HG02870 (cell line): ENCODE measurements around the gene SPEM1.

ENCODE experiments used
- ATAC-seq: cut with Tn5 transposase; IDR thresholded peaks from one replicate; pipeline ENCODE4 v1.9.1; 2021; ENCODE audit warnings: mild to moderate bottlenecking, moderate library complexity; ENCODE audit not compliant: unreplicated experiment

Gene SPEM1

DNA sequence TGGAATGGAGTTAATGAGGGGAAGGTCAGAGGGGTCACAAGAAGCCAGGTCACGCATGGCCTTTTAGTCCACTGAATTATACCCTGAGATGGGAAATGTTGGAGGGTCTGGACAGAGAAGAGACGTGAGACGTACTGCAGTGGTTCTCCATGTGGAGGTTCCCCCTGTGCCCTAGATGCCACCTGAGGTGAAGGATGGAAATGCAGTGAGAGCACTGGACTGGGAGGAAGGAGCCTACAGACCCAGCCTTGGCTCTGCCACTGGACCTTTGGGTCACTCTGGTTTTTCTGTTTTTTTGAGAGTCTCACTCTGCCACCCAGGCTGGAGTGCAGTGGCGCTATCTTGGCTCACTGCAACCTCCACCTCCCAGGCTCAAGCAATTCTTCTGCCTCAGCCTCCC lies 24.0 kb upstream of the SPEM1 start:
- ATAC-seq, result no peak

DNA sequence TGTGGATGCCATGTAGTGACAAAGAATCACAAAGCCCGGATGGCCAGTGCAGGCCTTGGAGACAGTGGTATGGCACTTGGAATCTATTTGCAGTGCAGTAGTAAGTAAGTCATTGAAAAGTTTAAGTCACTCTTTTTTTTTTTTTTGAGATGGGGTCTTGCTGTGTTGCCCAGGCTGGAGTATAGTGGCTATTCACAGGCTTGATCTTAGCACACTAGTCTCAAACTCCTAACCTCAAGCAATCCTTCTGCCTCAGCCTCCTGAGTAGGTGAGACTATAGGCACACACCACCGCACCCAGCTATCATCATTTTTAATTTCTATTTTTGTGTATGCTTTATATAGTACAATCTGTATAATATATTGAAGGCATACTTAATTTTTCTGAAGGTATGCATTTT lies 21.5 kb upstream of the SPEM1 start:
- no peak for ATAC-seq

DNA sequence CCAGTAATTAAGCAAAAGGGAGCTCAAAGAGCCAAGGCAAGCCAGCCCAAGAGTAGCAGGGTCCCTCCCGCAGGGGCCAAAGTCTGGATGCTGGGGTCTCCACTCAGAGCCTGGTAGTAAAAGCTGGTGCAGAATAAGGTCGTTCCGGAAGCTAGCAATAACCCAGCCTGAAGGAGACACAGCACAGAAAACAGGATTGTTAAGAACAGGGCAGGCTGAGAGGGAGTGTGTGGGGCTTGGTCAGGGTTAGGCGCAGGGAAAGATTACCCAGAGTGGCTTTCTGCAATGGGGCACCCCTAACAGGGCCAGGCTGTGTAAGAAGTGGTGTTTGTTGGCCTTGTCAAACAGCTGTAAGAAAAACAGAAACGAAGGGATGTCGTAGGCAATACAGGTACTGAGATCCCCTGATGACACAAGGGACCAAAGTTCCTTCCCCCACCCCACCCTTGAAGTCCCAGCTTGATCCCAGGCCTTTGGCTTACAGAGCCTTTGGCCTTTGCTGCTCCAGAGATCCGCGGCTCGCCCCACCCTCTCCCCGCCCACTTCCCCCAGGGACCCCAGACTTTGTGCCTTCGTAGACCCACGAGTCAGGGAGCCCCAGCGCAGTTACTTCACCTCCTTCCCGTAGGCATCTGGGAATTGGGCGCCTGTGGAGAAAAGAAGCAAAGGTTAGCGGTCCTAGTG lies 16.9 kb upstream of the SPEM1 start:
- ATAC-seq, result no peak

DNA sequence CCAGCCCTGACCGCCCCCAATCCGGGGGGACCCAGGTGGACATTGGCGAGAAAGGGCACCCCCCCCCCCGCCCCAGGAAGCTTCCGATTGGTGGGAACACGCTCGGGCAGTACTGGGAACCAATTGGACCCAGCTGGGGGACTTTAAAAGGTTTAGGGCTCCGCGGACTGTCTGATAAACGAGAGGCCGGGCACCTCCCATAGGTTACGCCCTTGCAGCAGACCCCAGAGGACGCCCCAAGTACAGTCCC lies 16.5 kb upstream of the SPEM1 start:
- ATAC-seq, result no peak

DNA sequence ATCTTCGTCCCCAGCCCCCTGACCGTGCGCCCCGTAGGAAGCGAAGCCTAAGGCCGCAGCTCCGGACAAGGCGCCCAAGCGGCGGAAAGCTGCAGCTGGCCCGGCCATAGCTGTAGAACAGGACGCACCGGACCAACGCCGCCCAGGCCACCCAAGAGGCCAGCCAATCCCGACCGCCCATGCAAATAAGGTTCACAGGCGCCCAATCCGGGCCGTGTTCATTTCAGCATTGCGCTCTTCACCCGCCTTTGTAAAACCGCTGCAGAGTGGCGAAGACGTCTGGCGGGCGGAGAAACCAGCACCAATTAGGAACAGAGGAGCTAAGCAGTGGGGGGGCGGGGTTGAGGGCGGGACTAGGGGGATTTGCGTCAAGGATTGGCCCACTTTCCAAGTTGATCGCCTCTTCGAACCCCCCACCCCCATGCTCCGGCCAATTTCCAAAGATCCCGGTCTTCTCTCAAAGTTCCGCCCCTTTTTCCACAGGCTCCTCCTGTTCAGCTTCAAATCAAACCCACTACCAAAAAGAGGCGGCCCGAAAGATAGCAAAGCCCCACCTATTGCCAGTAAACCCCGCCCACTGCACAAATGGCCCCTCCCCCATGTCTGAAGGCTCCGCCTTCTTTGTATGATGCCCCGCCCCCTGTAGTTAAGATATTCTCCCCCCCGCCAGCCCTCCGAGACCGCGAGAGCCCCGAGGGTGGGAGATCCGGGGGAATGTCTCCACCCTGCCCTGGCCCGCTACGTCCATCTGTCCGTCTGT lies 16.0 kb upstream of the SPEM1 start, which contains the start of gene TMEM256:
Gene TMEM256 (minus strand): TSS at position 121 of the 760 bp plus-strand sequence. CDS start 13 bp downstream, at position 108.
- peak; percentile 93 for ATAC-seq

- no peak for ATAC-seq
Measured at GRCh38 chr17:7404737-7405349, 15.3 kb upstream of the SPEM1 start.

GRCh38 chr17:7405350-7406234 lies 14.5 kb upstream of the SPEM1 start:
- no peak for ATAC-seq

- ATAC-seq, result no peak
Measured at GRCh38 chr17:7406235-7406825, 13.8 kb upstream of the SPEM1 start.

- no peak for ATAC-seq
Measured at GRCh38 chr17:7407082-7407481, 13.0 kb upstream of the SPEM1 start.

- no peak for ATAC-seq
Measured at GRCh38 chr17:7407485-7408251, 12.5 kb upstream of the SPEM1 start, which contains the start of gene NLGN2. NLGN2 (plus strand) TSS chr17:7407845; CDS start chr17:7408256, 411 bp downstream.

GRCh38 chr17:7408252-7408727 lies 11.8 kb upstream of the SPEM1 start:
- ATAC-seq, result no peak

GRCh38 chr17:7408863-7409262 lies 11.3 kb upstream of the SPEM1 start:
- ATAC-seq, result no peak

DNA sequence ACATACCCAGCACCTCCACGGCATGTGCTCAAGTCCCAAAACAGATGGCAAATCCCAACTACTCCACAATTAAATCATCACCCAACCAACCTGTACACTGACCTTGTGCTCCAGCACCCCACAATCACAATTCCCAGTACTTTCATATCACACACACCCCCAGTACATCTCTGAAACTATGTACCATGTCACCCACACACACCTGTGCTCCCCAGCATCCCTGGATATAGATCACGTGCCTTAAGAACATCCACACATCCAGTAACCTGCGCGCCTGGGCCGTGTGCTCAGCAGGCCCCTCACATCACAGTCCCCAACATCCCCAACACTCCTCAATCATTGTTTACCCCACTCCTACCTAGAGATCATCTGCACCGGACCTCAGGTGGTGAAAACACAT lies 10.4 kb upstream of the SPEM1 start:
- ATAC-seq, result no peak

GRCh38 chr17:7410634-7411426 lies 9.3 kb upstream of the SPEM1 start:
- ATAC-seq, result no peak

DNA sequence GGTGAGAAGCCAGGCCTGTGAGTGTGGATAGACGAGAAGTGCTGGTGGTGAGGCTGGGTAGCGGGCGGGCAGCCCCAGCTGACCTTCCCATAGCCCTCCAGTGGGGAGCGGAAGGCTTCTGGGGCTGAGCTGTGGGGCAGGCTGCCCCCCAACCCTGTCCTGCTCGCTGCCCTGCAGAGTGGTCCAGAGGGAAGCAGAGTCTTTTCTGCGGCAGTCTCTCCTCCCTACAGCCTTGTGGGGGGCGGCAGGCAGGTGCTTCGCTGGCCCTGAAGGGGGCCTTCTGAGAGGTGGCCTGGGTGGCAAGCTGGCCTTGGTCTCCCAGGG lies 8.7 kb upstream of the SPEM1 start:
- ATAC-seq, result no peak

DNA sequence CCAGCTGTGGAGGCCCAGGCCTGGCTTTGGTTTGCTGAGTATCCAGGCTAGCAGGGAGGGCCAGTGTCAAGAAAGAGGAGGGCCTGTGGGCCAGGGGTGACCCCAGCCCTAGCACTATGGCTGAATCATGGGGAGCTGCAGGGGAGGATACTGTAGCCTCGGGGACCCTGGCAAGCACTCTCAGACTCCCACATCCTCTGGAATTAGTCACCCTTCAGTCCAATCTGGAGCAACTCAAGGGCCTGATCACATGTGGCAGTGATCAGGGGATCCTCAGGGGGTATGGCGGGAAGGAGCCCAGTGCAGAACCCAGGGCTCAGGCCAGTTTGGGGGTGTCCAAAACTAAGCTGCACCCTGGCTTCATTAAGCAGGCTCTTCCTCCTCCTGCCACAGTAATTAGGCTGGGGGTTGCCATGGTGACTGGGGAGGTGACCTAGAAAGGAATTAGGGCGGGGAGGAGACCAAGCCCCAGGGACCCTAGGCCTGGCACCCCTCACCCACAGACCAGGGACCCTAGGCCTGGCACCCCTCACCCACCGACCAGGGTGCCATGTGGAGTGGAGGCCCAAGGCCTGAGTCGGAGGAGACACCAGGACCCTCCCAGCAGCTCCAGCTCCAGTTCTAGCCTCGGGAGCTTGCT lies 6.7 kb upstream of the SPEM1 start:
- no peak for ATAC-seq

DNA sequence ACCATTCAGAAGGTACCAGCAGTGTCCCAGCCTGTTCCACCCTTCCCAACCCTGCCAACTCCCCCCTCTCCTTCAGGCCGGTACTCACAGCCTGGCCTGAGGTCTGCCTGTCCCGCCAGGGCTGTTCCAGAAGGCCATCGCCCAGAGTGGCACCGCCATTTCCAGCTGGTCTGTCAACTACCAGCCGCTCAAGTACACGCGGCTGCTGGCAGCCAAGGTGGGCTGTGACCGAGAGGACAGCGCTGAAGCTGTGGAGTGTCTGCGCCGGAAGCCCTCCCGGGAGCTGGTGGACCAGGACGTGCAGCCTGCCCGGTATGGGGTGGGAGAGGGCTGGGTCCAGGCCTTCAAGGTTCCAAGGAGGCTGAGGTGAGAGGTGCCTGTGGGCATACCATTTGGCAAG lies 5.3 kb upstream of the SPEM1 start:
- no peak for ATAC-seq

GRCh38 chr17:7415784-7416183 lies 4.3 kb upstream of the SPEM1 start:
- ATAC-seq, result no peak

GRCh38 chr17:7416323-7416722 lies 3.8 kb upstream of the SPEM1 start:
- ATAC-seq, result no peak
